Effector CD8-positive, alpha-beta T cell (primary cell): ENCODE data around the gene PFN1.

Source experiments
- DNase-seq: peaks from one replicate; lab custom pipeline; 2025; lab: John Stamatoyannopoulos, UW

The PFN1 gene

GRCh38 chr17:4967539-4968485 lies 19.5 kb upstream of the PFN1 start, which contains the start of gene SPAG7:
TSS of gene SPAG7 (minus strand) at chr17:4967817. CDS start at chr17:4967804, 13 bp downstream.
- peak; percentile 85 for DNase-seq

GRCh38 chr17:4966844-4967538 lies 18.7 kb upstream of the PFN1 start:
- peak; percentile 88 for DNase-seq

- DNase-seq: no peak
Observed at GRCh38 chr17:4965311-4965986, 17.1 kb upstream of the PFN1 start.

- DNase-seq: no peak
Observed at GRCh38 chr17:4960279-4960922, 12.1 kb upstream of the PFN1 start.

- DNase-seq: no peak
Observed at GRCh38 chr17:4959261-4959965, 11.1 kb upstream of the PFN1 start.

GRCh38 chr17:4958102-4958501 lies 9.8 kb upstream of the PFN1 start:
- DNase-seq: no peak

- peak; percentile 21 for DNase-seq
Observed at GRCh38 chr17:4956493-4957061, 8.2 kb upstream of the PFN1 start.

- no peak for DNase-seq
Observed at GRCh38 chr17:4955091-4955490, 6.8 kb upstream of the PFN1 start.

GRCh38 chr17:4953451-4953961 lies 5.2 kb upstream of the PFN1 start:
- DNase-seq: no peak

- DNase-seq: no peak
Observed at GRCh38 chr17:4951486-4951885, 3.2 kb upstream of the PFN1 start.

GRCh38 chr17:4950746-4951204 lies 2.4 kb upstream of the PFN1 start, which contains the start of gene ENO3:
TSS of gene ENO3 (plus strand) at chr17:4951119. CDS start at chr17:4951830, 711 bp downstream.
- no peak for DNase-seq

- peak; percentile 12 for DNase-seq
Observed at GRCh38 chr17:4950075-4950745, 1.9 kb upstream of the PFN1 start.

GRCh38 chr17:4949321-4950074 lies 1.2 kb upstream of the PFN1 start:
- peak; percentile 60 for DNase-seq

GRCh38 chr17:4948931-4949320 lies 596 bp upstream of the PFN1 start:
- DNase-seq: peak; percentile 58

GRCh38 chr17:4947411-4948165 lies 742 bp downstream of the PFN1 start:
- DNase-seq: peak; percentile 48

- DNase-seq: peak; percentile 23
Observed at GRCh38 chr17:4947010-4947410, 1.3 kb downstream of the PFN1 start.

GRCh38 chr17:4946312-4946976 lies 1.9 kb downstream of the PFN1 start:
- no peak for DNase-seq

- DNase-seq: no peak
Observed at GRCh38 chr17:4945944-4946280, 2.4 kb downstream of the PFN1 start.
